ENCODE measurements around the gene ZNF454. TPM values are rescaled to one million over a fixed set of nuclear protein-coding genes. Genes with fewer than 3 reads are reported as not detected.

ZNF454 gene
- total RNA-seq, 1 experiment from 2014 or later: not detected

DNA sequence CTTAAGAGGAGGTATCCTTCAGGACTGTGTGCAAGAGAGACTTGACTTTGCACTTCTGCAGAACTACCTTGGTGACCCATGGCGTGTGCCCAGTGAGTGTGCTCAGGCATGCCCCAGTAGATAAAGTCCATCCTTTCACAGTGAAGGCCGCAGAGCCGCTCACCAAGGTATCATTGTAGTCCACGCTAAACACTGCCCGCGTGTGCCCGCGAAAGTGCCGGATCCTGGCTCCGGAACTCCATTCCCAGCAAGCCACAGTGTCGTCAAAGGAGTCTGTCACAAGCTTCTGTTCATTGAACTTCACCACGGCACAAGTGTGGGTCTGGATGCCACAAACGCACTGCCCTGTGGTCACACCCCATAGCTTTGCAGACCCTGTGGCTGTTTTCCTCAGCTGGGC is 57.4 kb downstream of the ZNF454 start:
- H3K4me3 Mint-ChIP-seq (ENCODE audit: unreplicated experiment): no peak overlapping the region
- peaks cover 45% of the 10 kb centered on the region for H3K9me3 Mint-ChIP-seq (ENCODE audit: unreplicated experiment)
- CTCF ChIA-PET: interaction anchor here (0.6 kb wide), 1 partner anchor 368 kb away, joined by 3 read pairs; no protein-coding TSS in a partner anchor
- no peaks in the 10 kb centered on the region for H3K27me3 Mint-ChIP-seq (ENCODE audit: insufficient read depth, unreplicated experiment)
- DNase-seq (ENCODE audit: unreplicated experiment): no peak
- H3K27ac Mint-ChIP-seq (ENCODE audit: low read depth, unreplicated experiment): no peak overlapping the region
- TF ChIP-seq, protein P1, sequence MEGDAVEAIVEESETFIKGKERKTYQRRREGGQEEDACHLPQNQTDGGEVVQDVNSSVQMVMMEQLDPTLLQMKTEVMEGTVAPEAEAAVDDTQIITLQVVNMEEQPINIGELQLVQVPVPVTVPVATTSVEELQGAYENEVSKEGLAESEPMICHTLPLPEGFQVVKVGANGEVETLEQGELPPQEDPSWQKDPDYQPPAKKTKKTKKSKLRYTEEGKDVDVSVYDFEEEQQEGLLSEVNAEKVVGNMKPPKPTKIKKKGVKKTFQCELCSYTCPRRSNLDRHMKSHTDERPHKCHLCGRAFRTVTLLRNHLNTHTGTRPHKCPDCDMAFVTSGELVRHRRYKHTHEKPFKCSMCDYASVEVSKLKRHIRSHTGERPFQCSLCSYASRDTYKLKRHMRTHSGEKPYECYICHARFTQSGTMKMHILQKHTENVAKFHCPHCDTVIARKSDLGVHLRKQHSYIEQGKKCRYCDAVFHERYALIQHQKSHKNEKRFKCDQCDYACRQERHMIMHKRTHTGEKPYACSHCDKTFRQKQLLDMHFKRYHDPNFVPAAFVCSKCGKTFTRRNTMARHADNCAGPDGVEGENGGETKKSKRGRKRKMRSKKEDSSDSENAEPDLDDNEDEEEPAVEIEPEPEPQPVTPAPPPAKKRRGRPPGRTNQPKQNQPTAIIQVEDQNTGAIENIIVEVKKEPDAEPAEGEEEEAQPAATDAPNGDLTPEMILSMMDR (IDR thresholded peaks at IDR 0.05; ENCODE audit: unreplicated experiment): no peak
- H3K4me1 Mint-ChIP-seq (ENCODE audit: insufficient read depth, unreplicated experiment): no peaks in the 10 kb centered on the region
- POLR2A ChIA-PET: no interaction called here
- BruUV-seq (replicated peaks): no TSS peak
- intact Hi-C loops (cut with micrococcal nuclease): no loop called here
- no peaks in the 10 kb centered on the region for H3K36me3 Mint-ChIP-seq (ENCODE audit: insufficient read depth, unreplicated experiment)

DNA sequence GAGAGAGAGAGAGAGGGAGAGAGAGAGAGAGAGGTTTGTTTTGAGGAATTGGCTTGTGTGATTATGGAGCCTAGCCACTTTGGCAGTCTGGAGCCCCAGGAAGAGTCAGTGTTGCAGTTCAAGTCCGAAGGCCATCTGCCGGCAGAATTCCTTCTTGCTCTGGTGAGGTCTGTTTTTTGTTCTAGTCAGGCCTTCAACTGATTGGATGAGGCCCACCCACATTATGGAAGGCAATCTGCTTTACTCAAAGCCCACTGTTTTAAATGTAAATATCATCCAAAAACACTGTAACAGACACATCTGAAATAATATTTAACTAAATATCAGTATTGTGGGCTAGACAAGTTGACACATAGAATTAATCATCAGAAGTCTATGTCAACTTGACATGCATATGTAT is 65.6 kb downstream of the ZNF454 start:
- TF ChIP-seq, protein P1 (IDR thresholded peaks at IDR 0.05; ENCODE audit: unreplicated experiment): no peak
- no TSS peak for BruUV-seq (replicated peaks)
- Mint-ChIP-seq H3K36me3 (ENCODE audit: insufficient read depth, unreplicated experiment) (no peaks in the 10 kb centered on the region), H3K27ac (ENCODE audit: low read depth, unreplicated experiment) (no peak overlapping the region), H3K4me3 (ENCODE audit: unreplicated experiment) (no peak overlapping the region), H3K9me3 (ENCODE audit: unreplicated experiment) (peaks cover 44% of the 10 kb centered on the region), H3K4me1 (ENCODE audit: insufficient read depth, unreplicated experiment) (no peaks in the 10 kb centered on the region), H3K27me3 (ENCODE audit: insufficient read depth, unreplicated experiment) (no peaks in the 10 kb centered on the region)
- ChIA-PET CTCF (no interaction called here), POLR2A (no interaction called here)
- DNase-seq (ENCODE audit: unreplicated experiment): no peak
- intact Hi-C loops (cut with micrococcal nuclease): no loop called here

DNA sequence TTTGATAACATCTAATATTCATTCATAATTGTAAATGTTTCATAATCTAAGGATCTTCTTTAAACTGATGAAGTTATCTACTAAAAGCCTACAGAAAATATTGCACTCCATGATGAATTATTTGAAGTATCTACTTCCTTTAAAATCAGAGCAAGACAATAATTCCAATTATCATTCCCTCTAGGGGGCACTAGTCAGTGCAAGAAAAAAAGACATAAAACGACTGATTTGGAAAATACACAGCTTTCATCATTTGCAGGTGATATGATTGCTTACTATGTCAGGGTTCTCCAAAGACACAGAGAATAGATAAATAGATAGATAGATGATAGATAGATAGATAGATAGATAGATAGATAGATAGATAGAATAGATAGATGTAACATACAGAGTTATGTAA is 67.7 kb downstream of the ZNF454 start:
- Mint-ChIP-seq H3K27ac (ENCODE audit: low read depth, unreplicated experiment) (no peak overlapping the region), H3K4me1 (ENCODE audit: insufficient read depth, unreplicated experiment) (no peaks in the 10 kb centered on the region), H3K36me3 (ENCODE audit: insufficient read depth, unreplicated experiment) (no peaks in the 10 kb centered on the region), H3K27me3 (ENCODE audit: insufficient read depth, unreplicated experiment) (no peaks in the 10 kb centered on the region), H3K9me3 (ENCODE audit: unreplicated experiment) (peaks cover 38% of the 10 kb centered on the region), H3K4me3 (ENCODE audit: unreplicated experiment) (no peak overlapping the region)
- DNase-seq (ENCODE audit: unreplicated experiment): no peak
- TF ChIP-seq, protein P1 (IDR thresholded peaks at IDR 0.05; ENCODE audit: unreplicated experiment): peak; percentile 17
- intact Hi-C loops (cut with micrococcal nuclease): no loop called here
- CTCF ChIA-PET: interaction anchor here (0.6 kb wide), 1 partner anchor 272 kb away, joined by 4 read pairs; no protein-coding TSS in a partner anchor
- POLR2A ChIA-PET: no interaction called here
- no TSS peak for BruUV-seq (replicated peaks)

Other genes starting within 250 kb of the ZNF454 start
- gene ZNF354A, start 210.5 kb upstream of the ZNF454 start, total RNA-seq (2022): 24.3 and 24.8 TPM in 2 replicates
- gene ZNF354B, start 81.2 kb upstream of the ZNF454 start, total RNA-seq (2022): 24.4 and 24.8 TPM in 2 replicates
- gene ZFP2, start 45.3 kb upstream of the ZNF454 start, total RNA-seq (2022): 0.49 and 0.54 TPM in 2 replicates
- not detected in 2 replicates for gene GRM6, start 54.1 kb downstream of the ZNF454 start, total RNA-seq (2022)
- 1.3 and 1.8 TPM in 2 replicates for gene ZNF879, start 82.6 kb downstream of the ZNF454 start, total RNA-seq (2022)
- gene ZNF354C, start 119.2 kb downstream of the ZNF454 start, total RNA-seq (2022): 3.9 and 4.6 TPM in 2 replicates

Measured in MCF 10A (cell line).